Activated CD4-positive, alpha-beta T cell treated with anti-CD3 and anti-CD28 coated beads, Interleukin-2, amount 10 ng/mL, durations not matched to agents 24 days and 14 days (primary cell): ENCODE data around the gene PSEN2. TPM values are rescaled to one million over a fixed set of nuclear protein-coding genes. Genes with fewer than 3 reads are reported as not detected.

ENCODE experiments used
- total RNA-seq: library from RNA; stranded (reverse); gene quantifications from 2 replicates; pipeline ENCODE4 v1.2.3, GENCODE V29; 2022

PSEN2 gene
- total RNA-seq, 1 donor from 2014 or later, result 10.4 TPM

Other genes starting within 250 kb of the PSEN2 start
- gene ITPKB, start 131.3 kb upstream of the PSEN2 start, total RNA-seq, result 29.3 and 31.2 TPM in 2 replicates
- 27.0 and 35.3 TPM in 2 replicates for gene COQ8A, start 69.7 kb downstream of the PSEN2 start, total RNA-seq